Hematopoietic multipotent progenitor cell treated with erythropoietin and hydrocortisone succinate and interleukin-3 and kit ligand, for 4 days (in vitro differentiated cells): ENCODE data around the gene NCL.
"Not testable (repeated sequence)": the region's sequence is repeated elsewhere in the genome, so short reads cannot be mapped to it uniquely, and the experiment has no call there.

ENCODE experiments used
- DNase-seq: peaks from one replicate; pipeline ENCODE4 v3.0.0-alpha.2; 2015

Gene NCL

GRCh38 chr2:231467016-231467545 lies 2.8 kb upstream of the NCL start:
- no peak for DNase-seq

DNA sequence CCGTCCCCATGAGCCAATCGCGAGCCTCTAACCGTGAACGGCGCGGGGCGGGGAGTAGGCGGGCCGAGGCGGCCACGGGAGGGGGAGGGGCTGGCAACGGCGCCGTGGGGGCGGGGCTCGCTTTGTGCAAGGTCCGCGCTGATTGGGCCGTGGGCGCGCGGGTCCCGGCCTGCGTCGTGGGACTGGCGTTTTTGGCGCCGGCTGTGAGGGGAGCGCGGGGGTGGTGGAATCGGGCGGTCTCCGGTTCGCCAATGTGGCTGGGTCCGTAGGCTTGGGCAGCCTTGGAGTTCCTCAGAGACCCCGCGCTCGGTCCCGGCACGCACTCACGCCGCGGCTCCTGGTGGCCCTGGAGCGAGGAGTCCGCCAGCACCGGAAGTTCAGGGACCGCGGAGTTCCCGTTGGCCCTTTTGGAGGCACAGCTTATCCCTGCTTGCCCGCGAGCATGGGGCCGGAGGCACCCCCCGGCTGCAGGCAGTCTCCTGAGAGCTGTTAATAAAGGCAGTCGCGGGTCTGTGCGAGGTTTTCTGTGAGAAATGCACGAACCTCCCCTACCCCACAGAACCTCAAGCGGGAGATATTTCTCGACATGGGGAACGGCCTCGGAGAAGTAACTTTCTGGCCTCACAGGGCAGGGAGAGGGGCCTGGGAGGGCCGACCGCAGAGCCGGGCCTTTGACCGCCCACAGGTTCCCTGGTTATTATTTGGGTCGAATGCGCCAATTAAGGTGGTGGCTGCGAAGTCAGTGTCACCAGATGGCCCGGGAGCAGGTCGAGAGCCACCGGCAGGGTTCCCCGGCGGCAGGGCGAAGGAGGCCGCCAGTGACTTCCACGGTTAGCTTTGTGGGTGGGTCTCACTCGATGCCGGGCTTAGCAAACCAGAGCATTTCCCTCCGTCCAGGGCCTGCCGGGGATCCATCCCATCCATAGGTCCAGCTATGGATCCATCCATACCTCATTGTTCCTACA lies 574 bp upstream of the NCL start:
- DNase-seq: peak; percentile 99

GRCh38 chr2:231462729-231463465 lies 1.4 kb downstream of the NCL start:
- no peak for DNase-seq

- DNase-seq: no peak
Observed at GRCh38 chr2:231461516-231461971, 2.7 kb downstream of the NCL start.

DNA sequence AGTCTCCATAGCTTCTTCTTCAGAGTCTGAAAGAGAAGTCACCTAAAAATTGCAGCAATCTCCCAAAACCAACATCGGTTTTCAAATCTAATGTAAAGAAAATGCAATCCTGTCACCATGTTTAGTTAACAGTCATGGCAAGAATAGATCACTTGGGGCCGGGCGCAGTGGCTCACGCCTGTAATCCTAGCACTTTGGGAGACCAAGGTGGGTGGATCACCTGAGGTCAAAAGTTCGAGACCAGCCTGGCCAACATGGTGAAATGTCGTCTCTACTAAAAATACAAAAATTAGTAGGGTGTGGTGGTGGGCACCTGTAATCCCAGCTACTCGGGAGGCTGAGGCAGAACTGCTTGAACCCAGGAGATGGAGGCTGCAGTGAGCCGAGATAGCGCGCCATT lies 3.4 kb downstream of the NCL start:
- not testable (repeated sequence) for DNase-seq

DNA sequence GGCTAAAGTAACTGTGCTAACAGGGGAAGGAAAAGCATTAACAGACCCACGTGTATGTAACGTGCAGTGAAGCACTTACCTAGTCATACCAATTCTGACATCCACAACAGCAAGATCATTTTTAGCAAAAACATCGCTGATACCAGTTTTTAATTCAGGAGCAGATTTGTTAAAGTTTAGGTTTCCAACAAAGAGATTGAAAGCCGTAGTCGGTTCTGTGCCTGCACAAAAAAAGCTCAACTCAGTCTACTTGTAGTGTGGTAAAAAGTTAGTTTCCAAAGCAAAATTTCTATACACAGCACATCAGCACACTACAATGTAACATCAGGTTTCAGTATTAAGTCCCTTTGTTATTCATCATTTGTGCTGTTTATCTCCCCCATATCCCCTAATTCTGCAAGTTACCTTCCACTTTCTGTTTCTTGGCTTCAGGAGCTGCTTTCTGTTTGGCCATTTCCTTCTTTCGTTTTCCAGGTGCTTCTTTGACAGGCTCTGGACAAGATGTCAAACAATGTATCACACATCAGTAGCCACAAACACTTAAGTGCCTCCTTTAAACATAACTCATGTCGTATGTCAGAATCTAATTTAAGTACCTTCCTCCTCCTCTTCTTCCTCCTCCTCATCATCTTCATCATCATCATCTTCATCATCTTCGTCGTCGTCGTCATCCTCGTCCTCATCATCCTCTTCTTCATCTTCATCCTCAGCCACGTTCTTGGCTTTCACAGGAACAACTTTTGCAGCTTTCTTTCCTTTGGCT lies 4.0 kb downstream of the NCL start:
- no peak for DNase-seq

- no peak for DNase-seq
Observed at GRCh38 chr2:231458368-231458767, 5.9 kb downstream of the NCL start.

- no peak for DNase-seq
Observed at GRCh38 chr2:231457101-231457500, 7.2 kb downstream of the NCL start.

DNA sequence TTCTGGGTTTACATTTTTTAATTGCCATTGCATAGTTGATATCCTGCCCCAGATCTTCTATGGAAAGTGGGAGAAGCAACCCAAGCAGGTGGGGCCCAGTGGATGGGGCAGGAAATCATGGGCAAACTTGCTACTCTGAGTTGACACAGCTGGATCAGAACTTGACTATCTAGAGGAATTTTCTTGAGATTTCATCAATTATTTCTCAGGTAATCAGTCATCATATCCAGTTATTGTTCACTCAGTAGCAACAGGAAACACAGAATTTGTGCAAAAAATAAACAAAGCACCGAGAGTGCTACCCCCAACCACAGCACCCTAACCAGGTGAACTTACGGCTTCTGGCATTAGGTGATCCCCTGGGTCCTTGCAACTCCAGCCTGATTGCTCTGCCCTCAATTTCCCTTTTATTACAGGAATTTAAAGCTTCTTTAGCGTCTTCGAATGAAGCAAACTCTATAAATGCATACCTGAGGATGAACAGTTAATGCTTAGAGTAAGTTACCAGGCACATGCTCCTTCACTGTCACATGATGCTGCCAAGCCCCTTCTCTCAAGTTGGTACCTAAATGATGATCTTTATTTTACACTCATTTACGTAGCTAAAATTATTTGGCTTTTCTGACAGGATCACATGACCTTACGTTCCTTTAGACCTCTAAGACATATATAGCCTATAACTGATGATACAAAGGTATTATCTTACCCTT lies 7.8 kb downstream of the NCL start:
- no peak for DNase-seq

DNA sequence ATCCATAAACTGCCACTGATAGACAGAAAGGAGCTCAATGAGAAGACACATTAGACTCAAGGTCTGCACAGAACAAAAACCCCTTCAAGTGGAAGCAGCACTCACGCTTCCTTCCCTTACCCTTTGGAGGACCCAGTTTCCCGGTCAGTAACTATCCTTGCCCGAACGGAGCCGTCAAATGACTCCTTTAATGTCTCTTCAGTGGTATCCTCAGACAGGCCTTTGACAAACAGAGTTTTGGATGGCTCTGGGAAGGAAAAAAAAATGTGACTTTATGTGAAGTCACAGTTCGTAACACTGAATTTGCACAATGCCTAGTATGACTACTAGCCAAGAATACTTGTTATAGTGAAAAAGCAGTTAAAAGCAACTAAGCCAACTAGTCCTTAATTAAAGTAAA lies 8.4 kb downstream of the NCL start:
- DNase-seq: no peak

DNA sequence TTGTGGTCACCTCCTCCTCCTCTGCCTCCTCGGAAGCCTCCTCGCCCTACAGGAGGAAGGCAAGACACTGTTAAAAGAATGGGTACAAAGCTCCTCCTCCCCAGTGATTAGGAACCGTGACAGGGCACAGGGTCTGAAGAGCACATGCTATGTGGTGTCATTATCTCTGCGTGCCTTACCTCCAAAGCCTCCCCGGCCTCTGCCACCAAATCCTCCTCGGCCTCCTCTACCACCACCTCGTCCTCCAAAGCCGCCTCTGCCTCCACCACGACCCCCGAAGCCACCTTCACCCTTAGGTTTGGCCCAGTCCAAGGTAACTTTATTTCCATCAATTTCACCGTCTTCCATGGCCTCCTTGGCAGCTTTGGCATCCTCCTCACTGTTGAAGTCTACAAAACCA lies 9.1 kb downstream of the NCL start:
- DNase-seq: peak; percentile 62

DNA sequence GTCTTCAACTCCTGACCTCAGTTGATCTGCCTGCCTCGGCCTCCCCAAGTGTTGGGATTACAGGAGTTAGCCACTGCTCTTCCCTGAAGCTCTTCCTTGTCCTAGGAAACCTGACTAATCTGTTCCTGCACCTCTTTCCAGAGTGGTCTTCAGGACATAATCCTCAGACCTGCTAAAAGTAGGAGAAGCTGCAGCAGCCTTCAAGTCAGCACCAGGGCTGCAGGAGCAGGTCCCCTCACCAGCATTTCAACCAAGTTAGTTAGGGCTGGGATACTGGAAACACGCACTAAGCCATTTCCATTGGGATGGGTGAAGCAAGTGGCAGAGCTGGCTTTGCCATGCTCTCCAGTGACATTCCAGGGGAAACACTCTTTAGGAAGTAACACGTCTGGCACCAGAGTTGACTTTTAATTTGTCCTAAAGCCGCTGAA lies 9.9 kb downstream of the NCL start:
- DNase-seq: no peak

DNA sequence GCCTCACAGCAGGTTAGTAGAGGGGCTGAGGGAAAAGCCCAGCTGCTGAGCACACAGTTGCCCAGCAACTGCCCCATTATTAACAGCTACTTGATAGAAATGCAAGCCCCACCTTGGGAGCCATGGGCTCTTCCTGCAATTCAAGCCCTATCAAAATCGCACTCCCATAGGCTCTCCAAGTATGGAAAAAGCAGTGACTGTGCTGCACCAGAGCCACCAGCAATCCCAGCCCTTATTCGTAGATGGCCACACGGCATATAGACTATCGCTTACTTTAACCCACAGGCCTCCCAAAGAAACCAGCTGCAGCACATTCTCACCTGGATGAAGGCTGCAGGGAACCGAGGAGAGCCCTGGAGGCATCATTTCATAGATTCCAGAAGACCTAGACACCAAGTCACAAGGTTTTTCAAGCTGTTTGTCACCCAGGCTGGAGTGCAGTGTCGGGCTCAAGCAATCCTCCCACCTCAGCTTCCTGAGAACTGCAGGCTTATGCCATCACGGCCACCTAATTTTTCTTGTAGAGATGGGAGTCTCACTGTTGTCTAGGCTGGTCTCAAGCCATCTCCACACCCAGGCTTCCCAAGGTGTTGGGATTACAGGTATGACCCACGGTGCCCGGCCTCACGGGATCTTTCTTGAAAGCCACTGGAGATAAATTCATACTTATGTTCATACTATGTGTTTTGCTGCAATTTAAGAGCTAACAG lies 11.3 kb downstream of the NCL start:
- peak; percentile 54 for DNase-seq

- DNase-seq: no peak
Observed at GRCh38 chr2:231450548-231450989, 13.7 kb downstream of the NCL start.

DNA sequence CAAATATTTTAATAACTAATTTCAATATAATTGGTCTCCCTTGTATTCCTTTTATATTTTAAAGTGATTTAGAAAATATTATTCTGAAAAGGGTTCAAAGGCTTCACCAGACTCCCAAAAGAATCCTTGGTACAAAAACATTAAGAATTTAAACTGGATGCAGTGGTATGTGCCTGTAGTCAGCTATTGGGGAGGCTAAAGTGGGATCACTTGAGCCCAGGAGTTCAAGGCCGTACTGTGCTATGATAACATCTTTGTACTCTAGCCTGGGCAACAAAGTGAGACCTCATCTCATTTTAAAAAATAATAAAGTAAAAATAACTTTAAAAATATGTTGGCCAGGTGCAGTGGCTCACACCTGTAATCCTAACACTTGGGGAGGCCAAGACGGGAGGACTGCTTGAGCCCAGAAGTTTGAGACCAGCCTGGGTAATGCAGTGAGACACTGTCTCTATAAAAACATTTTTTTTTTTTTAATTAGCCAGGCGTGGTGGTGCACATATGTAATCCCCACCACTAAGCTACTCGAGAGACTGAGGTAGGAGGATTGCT lies 14.7 kb downstream of the NCL start:
- DNase-seq: no peak

DNA sequence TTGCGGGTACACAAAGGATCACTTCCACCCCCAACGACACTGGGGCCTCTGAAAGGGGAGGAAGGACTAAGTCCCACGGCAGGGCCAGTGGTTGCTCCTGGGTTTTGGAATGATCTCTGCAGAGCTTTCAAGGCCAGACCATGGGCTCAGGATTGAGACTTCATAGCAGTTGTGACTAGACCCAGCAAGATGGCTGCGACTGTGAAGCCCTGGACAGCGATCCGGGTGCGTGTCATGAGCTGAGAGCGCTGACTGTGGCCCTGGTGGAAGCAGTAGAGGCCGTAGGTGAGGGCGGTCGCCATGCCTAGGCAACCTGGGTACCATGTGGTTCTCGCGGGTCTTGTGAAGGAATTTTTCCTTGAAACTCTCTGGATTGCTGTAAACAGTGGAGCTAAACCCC lies 27.3 kb downstream of the NCL start:
- DNase-seq: no peak

DNA sequence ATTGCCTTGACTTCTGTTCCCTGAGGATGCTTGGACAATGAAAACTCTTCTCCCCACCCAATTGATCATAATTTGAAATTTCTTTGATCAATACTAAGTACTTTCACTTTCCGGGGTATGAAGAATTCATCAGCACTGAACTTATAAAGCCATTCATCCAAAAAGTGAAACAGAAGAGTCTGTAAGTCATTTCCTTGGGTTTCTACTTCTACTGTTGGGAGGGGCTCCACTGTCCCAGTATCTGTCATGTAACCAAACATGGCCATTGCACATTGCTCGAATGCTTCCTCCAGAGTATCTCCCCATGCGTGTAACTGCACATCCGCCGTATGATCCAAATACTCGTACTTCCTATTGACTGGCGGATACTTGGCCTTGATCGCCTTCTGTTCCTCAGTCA lies 30.3 kb downstream of the NCL start:
- DNase-seq: no peak

DNA sequence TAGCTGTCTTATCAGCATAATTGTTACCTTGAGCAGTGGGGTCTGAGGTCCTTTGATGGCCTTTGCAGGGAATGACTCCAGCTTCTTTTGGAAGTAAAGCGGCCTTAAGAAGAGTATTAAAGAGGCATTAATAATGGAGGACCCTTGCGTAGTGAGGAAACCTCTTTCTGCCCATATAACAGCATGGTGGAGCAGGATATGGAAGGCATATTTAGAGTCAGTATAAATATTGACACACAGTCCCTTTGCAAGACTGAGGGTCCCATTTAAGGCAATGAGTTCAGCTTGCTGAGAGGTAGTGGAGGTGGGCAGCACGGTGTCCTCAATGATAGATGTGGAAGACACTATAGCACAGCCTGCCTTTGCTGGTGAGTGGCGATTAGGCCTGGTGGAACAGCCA lies 32.7 kb downstream of the NCL start:
- DNase-seq: no peak

DNA sequence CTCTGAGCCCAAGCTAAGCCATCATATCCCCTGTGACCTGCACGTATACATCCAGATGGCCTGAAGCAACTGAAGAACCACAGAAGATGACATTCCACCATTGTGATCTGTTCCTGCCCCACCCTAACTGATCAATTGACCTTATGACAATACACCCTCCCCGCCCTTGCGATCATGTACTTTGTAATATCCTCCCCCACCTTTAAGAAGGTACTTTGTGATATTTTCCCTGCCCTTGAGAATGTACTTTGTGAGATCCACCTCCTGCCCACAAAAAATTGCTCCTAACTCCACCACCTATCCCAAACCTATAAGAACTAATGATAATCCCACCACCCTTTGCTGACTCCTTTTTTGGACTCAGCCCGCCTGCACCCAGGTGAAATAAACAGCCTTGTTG lies 33.8 kb downstream of the NCL start:
- DNase-seq: not testable (repeated sequence)

- DNase-seq: peak; percentile 57
Observed at GRCh38 chr2:231429901-231430300, 34.4 kb downstream of the NCL start.

GRCh38 chr2:231429152-231429551 lies 35.1 kb downstream of the NCL start:
- DNase-seq: no peak
